Neural crest cell (in vitro differentiated cells): ENCODE data around the gene NFIX. TPM values are rescaled to one million over a fixed set of nuclear protein-coding genes. Genes with fewer than 3 reads are reported as not detected.

Experiments used
- DNase-seq: peaks from one replicate; pipeline ENCODE4 v3.0.0; 2021; ENCODE audit warnings: low read depth, mixed read lengths, low spot score
- H3K27ac Mint-ChIP-seq: one replicate; pipeline ENCODE4 v1.8.0; 2021; ENCODE audit warnings: mild to moderate bottlenecking, mixed read lengths; ENCODE audit not compliant: unreplicated experiment
- H3K27me3 Mint-ChIP-seq: 2 replicates; pipeline ENCODE4 v1.8.0; 2021; ENCODE audit warnings: low read depth, mild to moderate bottlenecking, mixed read lengths
- H3K36me3 Mint-ChIP-seq: 2 replicates; pipeline ENCODE4 v1.8.0; 2021; ENCODE audit warnings: low read depth, mild to moderate bottlenecking, mixed read lengths
- H3K4me1 Mint-ChIP-seq: 2 replicates; pipeline ENCODE4 v1.8.0; 2021; ENCODE audit warnings: mixed read lengths
- H3K4me3 Mint-ChIP-seq: one replicate; pipeline ENCODE4 v1.8.0; 2021; ENCODE audit warnings: mild to moderate bottlenecking, mixed read lengths
- H3K9me3 Mint-ChIP-seq: 2 replicates; pipeline ENCODE4 v1.8.0; 2021; ENCODE audit warnings: mixed read lengths
- total RNA-seq: library from RNA; stranded (reverse); gene quantifications from 2 replicates; pipeline ENCODE4 v1.2.1, GENCODE V29; 2021
- TF ChIP-seq, protein P1 (sequence below): fragments of 200-600 bp; sonication (generic); conservative IDR thresholded peaks from 2 replicates; pipeline ENCODE4 v1.5.0; 2021; ENCODE audit warnings: antibody characterized with exemption, mild to moderate bottlenecking

The NFIX gene
- total RNA-seq, 1 donor from 2014 or later = 0.68 TPM

DNA sequence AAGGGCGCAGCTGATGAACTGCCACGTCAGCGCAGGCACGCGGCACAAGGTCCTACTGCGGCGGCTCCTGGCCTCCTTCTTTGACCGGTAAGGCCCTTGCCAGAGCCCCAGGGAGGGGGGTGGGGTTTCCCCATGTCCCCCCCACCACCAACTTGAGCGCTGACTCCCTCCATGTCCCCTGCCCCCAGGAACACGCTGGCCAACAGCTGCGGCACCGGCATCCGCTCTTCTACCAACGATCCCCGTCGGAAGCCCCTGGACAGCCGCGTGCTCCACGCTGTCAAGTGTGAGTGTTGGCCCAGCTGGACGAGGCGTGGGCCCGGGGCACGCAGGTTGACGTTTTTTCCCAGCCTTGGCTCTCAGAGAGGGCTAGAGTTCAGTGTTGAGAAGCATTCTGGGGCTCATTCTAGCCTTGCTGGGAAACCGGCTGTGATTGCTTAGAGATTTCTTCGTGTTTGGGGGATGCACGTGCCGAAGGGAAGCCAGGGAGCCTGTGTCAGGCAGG is 142.1 kb downstream of the NFIX start:
- H3K27ac Mint-ChIP-seq = no peak overlapping the region
- TF ChIP-seq, protein P1, sequence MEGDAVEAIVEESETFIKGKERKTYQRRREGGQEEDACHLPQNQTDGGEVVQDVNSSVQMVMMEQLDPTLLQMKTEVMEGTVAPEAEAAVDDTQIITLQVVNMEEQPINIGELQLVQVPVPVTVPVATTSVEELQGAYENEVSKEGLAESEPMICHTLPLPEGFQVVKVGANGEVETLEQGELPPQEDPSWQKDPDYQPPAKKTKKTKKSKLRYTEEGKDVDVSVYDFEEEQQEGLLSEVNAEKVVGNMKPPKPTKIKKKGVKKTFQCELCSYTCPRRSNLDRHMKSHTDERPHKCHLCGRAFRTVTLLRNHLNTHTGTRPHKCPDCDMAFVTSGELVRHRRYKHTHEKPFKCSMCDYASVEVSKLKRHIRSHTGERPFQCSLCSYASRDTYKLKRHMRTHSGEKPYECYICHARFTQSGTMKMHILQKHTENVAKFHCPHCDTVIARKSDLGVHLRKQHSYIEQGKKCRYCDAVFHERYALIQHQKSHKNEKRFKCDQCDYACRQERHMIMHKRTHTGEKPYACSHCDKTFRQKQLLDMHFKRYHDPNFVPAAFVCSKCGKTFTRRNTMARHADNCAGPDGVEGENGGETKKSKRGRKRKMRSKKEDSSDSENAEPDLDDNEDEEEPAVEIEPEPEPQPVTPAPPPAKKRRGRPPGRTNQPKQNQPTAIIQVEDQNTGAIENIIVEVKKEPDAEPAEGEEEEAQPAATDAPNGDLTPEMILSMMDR = no peak
- peaks cover 2% of the 10 kb centered on the region for H3K36me3 Mint-ChIP-seq

DNA sequence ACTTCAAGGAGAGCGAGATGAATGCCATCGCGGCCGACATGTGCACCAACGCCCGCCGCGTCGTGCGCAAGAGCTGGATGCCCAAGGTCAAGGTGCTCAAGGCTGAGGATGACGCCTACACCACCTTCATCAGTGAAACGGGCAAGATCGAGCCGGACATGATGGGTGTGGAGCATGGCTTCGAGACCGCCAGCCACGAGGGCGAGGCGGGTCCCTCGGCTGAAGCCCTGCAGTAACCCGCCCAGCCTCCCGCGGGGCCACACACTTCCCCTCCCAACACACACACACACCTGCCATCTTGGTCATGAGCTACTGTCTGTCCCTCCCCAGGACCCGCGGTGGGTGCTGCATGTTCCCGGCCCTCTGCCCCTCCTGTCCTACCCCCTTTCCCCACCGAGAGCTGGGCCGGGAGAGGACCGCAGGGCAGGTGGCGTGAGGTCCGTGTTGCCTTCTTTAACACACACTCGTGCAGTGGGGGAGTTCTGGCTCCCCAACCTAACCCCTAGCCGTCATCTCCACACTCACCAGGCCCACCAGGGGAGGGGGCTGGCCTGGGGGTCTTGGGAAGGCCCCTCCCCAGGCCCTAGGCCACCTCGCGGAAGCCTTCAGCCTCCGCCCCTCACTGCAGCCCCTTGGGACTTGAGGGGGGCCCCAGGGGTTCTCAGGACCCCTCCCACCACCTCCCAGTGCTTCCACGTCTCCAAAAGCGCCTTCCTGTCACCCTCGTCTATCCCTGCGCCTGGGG is 143.1 kb downstream of the NFIX start:
- Mint-ChIP-seq H3K9me3 (no peaks in the 10 kb centered on the region), H3K4me3 (no peak overlapping the region), H3K27ac (peak overlapping the region; percentile 27), H3K36me3 (peaks cover 2% of the 10 kb centered on the region), H3K4me1 (no peaks in the 10 kb centered on the region), H3K27me3 (no peaks in the 10 kb centered on the region)
- DNase-seq = no peak
- TF ChIP-seq, protein P1 = no peak

More for the DNA sequence above, 142.1 kb downstream of the NFIX start:
- Mint-ChIP-seq H3K4me3 (no peak overlapping the region), H3K4me1 (peaks cover 4% of the 10 kb centered on the region), H3K27me3 (no peaks in the 10 kb centered on the region), H3K9me3 (no peaks in the 10 kb centered on the region)
- DNase-seq = no peak

DNA sequence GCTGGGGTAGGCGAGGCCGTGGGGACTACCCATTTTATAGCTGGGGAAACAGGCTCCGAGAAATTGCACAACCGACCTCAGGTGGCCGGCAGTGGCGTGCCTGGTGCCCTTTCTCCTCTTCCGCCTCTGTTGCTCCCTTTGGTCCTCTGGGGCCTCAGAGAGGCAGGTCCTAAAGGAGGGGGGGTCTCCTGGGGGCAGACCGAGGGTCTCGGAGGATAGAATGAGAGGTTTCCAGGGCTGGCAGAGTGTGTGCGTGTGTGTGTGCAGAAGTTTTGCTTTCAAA is 143.6 kb downstream of the NFIX start:
- H3K27ac Mint-ChIP-seq = no peak overlapping the region

DNA sequence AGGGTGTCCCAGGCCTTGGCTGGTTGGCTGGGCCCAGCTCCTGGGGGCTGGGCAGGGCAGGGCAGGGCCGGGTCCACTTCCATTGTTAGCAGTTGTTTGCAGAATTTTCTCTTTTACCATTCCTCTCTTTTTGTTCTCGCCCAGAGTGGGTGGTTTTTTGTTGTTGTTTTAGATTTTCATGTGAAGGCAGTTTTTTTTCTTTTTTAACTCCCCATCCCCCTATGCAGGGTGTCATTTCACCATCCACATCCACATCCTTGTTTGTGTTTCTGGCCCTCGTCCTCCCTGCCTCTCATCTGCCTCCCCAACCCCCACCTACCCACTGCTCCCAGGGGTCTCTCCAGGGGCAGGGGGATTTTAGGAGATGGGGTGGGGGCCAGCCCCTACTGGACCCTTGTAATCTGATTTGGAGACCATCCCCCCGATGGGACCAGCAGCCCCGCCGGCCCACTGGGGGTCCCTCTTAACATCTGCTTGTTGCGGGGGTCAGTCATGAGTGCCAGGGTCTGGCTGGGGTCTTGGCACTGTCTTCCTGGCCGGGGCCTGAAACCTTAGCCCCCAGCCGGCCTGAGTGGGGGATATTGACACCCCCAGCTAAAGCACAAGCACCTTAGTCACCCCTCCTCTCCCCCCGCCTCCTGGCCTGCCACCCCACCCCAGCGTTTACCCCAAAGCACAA is 144.5 kb downstream of the NFIX start:
- no peak for DNase-seq
- H3K36me3 Mint-ChIP-seq = peaks cover 2% of the 10 kb centered on the region
- H3K4me3 Mint-ChIP-seq = no peak overlapping the region
- H3K9me3 Mint-ChIP-seq = no peaks in the 10 kb centered on the region
- peak overlapping the region; percentile 69 for H3K27ac Mint-ChIP-seq
- no peaks in the 10 kb centered on the region for H3K27me3 Mint-ChIP-seq
- TF ChIP-seq, protein P1 = no peak
- H3K4me1 Mint-ChIP-seq = no peaks in the 10 kb centered on the region

More for the DNA sequence above, 143.6 kb downstream of the NFIX start:
- Mint-ChIP-seq H3K9me3 (no peaks in the 10 kb centered on the region), H3K4me1 (no peaks in the 10 kb centered on the region), H3K36me3 (peaks cover 2% of the 10 kb centered on the region), H3K4me3 (no peak overlapping the region), H3K27me3 (no peaks in the 10 kb centered on the region)
- no peak for DNase-seq
- TF ChIP-seq, protein P1 = no peak

DNA sequence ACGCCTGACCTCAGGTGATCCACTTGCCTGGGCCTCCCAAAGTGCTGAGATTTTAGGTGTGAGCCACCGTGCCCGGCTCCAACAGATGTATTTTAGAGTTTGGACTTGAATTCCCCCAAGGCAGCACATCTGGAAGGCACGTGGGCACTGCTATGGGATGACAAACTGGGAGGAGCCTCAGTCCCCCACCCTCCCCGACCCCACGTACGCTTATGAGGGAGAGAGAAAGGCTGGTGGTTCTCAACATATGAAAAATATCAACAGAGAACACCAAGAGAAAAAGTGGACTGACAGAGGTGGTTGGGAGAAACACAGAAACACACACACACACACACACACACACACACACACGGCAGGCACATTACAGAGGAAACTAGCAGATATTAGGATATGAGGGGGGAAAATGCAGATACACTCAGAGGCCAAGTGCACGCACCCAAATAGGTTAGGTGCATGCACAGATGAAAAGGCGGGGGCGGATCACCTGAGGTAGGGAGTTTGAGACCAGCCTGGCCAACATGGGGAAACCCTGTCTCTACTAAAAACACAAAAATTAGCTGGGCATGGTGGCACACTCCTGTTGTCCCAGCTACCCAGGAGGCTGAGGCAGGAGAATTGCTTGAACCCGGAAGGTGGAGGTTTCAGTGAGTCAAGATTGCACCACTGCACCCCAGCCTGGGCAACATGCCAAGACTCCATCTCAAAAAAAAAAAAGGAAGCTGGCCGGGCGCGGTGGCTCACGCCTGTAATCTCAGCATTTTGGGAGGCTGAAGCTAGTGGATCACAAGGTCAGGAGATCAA is 151.7 kb downstream of the NFIX start:
- Mint-ChIP-seq H3K27me3 (no peaks in the 10 kb centered on the region), H3K9me3 (no peaks in the 10 kb centered on the region), H3K27ac (no peak overlapping the region), H3K36me3 (no peaks in the 10 kb centered on the region), H3K4me3 (peak overlapping the region; percentile 72), H3K4me1 (peaks cover 25% of the 10 kb centered on the region)
- DNase-seq = no peak
- TF ChIP-seq, protein P1 = no peak
